Measurements from ENCODE around the gene FAM187B.

DNA sequence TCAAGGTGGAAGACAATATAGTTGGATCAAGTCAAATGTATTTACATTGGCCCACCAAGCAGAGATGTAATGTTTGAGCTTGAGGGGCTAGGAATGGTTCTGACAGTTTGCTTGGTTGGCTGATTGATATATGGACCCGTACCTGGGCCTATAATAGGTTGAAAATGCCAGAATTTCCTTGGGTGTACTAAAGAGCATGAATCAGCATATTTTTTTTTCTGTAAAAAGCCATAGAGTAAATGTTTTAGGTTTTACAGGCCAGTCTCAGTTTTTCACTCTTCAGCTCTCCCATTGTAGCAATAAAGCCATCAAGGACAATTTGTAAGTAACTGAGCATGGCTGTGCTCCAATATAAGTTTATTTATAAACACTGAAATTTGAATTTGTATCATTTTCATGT lies 47.2 kb downstream of the FAM187B start:
- TF ChIP-seq, protein P1, sequence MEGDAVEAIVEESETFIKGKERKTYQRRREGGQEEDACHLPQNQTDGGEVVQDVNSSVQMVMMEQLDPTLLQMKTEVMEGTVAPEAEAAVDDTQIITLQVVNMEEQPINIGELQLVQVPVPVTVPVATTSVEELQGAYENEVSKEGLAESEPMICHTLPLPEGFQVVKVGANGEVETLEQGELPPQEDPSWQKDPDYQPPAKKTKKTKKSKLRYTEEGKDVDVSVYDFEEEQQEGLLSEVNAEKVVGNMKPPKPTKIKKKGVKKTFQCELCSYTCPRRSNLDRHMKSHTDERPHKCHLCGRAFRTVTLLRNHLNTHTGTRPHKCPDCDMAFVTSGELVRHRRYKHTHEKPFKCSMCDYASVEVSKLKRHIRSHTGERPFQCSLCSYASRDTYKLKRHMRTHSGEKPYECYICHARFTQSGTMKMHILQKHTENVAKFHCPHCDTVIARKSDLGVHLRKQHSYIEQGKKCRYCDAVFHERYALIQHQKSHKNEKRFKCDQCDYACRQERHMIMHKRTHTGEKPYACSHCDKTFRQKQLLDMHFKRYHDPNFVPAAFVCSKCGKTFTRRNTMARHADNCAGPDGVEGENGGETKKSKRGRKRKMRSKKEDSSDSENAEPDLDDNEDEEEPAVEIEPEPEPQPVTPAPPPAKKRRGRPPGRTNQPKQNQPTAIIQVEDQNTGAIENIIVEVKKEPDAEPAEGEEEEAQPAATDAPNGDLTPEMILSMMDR (IDR thresholded peaks at IDR 0.05; ENCODE audit: insufficient read depth, low read length) = no peak
- TF ChIP-seq POLR2AphosphoS5 (IDR thresholded peaks at IDR 0.05; ENCODE audit: low read depth) = no peak
- TF ChIP-seq, protein P2, sequence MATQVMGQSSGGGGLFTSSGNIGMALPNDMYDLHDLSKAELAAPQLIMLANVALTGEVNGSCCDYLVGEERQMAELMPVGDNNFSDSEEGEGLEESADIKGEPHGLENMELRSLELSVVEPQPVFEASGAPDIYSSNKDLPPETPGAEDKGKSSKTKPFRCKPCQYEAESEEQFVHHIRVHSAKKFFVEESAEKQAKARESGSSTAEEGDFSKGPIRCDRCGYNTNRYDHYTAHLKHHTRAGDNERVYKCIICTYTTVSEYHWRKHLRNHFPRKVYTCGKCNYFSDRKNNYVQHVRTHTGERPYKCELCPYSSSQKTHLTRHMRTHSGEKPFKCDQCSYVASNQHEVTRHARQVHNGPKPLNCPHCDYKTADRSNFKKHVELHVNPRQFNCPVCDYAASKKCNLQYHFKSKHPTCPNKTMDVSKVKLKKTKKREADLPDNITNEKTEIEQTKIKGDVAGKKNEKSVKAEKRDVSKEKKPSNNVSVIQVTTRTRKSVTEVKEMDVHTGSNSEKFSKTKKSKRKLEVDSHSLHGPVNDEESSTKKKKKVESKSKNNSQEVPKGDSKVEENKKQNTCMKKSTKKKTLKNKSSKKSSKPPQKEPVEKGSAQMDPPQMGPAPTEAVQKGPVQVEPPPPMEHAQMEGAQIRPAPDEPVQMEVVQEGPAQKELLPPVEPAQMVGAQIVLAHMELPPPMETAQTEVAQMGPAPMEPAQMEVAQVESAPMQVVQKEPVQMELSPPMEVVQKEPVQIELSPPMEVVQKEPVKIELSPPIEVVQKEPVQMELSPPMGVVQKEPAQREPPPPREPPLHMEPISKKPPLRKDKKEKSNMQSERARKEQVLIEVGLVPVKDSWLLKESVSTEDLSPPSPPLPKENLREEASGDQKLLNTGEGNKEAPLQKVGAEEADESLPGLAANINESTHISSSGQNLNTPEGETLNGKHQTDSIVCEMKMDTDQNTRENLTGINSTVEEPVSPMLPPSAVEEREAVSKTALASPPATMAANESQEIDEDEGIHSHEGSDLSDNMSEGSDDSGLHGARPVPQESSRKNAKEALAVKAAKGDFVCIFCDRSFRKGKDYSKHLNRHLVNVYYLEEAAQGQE (IDR thresholded peaks at IDR 0.05; ENCODE audit: insufficient replicate concordance, low read depth) = no peak

Data from HL-60 (cell line).